Left colon (tissue), 2 donors: Measurements from ENCODE around the gene SIM2. TPM values are rescaled to one million over a fixed set of nuclear protein-coding genes. Genes with fewer than 3 reads are reported as not detected.

ENCODE experiments used
- ATAC-seq: fragments of 200-7000 bp; cut with Tn5 transposase; one replicate; pipeline ENCODE4 v1.9.1; 2020; ENCODE audit warnings: mild to moderate bottlenecking, moderate library complexity
- DNase-seq, 2 donors: peaks; one replicate each; pipeline ENCODE4 v3.0.0-alpha.2; 2020
- intact Hi-C, 2 donors: fragments of 100-400 bp; cut with DNase I in 1 of 2; cut with micrococcal nuclease in 1 of 2; formaldehyde crosslinking; loops; one replicate each; pipeline versions ENCODE4 v1.11.2 to v1.14.0; 2022; cut with DNase I, micrococcal nuclease
- total RNA-seq, 2 donors: library from RNA; stranded (reverse); fragmentation: NEBNext Ultra II Directional; extraction: Animal tissue kit (Norgen Biotek cat#: 25700); gene quantifications; one replicate each; pipeline ENCODE4 v1.2.1, GENCODE V29; 2021
- donor health status: DM: no; HTN: no; CAD: no.
- donor health status: DM: yes; HTN: yes; CAD: no.

The SIM2 gene
- total RNA-seq, 2 donors from 2014 or later = 0.34 TPM; not detected in 1

DNA sequence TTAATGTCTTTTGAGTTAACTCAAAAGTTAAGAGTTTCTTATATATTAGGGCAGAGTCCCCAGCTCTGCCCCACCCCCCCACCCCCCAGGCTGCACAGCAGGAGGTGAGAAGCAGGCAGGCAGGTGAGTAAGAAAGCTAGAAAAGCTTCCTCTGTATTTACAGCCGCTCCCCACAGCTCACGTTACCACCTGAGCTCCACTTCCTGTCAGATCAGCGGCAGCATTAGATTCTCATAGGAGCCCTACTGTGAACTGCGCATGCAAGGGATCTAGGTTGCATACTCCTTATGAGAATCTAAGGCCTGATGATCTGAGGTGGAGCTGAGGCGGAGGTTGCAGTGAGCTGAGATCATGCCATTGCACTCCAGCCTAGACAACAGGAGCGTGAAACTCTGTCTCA is 81.9 kb downstream of the SIM2 start:
- ATAC-seq = no peak
- intact Hi-C loops = no loop called here

GRCh38 chr21:36783612-36784374 is 84.9 kb downstream of the SIM2 start:
- intact Hi-C loops = no loop called here
- DNase-seq (no peak), ATAC-seq (no peak)

More for the DNA sequence above, 81.9 kb downstream of the SIM2 start:
- no peak for DNase-seq

GRCh38 chr21:36784947-36785346 is 86.0 kb downstream of the SIM2 start:
- intact Hi-C loops = no loop called here
- ATAC-seq (peak; percentile 45), DNase-seq (peak in 1 of 2 donors; percentile 32)

DNA sequence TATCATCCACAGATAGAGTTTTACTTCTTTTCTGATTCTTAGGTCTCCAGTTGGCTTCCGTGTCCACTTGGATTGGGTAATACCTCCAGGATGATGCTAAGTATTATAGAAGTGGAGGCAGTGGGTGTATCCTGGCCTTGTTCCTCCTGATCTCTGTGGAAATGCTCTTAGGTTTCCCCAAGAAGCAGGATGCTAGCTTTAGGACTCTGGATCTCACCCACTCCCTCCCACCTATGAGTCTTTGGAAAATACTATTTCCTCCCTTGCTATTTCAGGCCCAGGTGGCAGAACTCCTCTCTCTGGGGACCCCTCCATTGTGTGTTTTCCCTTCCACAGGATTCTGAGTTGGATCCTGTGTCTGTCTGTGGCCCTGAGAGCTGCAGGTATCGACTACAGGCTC is 86.7 kb downstream of the SIM2 start:
- DNase-seq (no peak), ATAC-seq (no peak)
- intact Hi-C loops = no loop called here

- DNase-seq (no peak), ATAC-seq (no peak)
- intact Hi-C loops = no loop called here
Measured at GRCh38 chr21:36786186-36786585, 87.3 kb downstream of the SIM2 start.

DNA sequence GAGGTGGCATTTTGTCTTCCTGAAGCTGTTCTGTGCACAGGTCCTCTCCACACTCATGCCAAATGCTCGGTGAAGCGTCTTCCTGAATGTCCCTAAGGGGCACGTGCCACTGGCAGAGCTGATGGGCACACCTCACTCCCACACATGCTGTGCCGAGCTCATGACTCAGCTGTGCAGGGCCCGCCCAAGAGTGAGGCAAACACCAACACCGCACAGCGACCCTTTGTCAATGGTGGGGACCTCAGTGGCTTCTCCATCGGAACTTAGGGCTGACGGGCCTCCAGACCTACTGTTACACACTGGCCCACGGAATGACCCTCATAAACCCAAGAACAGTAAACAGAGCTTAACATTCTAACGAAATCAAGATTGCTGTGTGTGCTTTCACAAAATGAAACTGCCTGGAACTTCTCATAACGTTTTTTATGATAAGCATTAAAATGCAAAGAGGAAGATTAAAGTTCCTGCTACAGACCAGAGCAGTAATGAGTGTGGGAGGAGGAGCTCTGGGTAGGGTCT is 89.3 kb downstream of the SIM2 start:
- ATAC-seq = peak; percentile 92

GRCh38 chr21:36790616-36791015 is 91.7 kb downstream of the SIM2 start:
- ATAC-seq (no peak), DNase-seq (no peak)
- intact Hi-C loops = no loop called here

More for the DNA sequence above, 89.3 kb downstream of the SIM2 start:
- peak; percentile 70 to 82 for DNase-seq
- intact Hi-C loops = no loop called here

GRCh38 chr21:36791180-36791579 is 92.3 kb downstream of the SIM2 start:
- intact Hi-C loops = no loop called here
- no peak for ATAC-seq

DNA sequence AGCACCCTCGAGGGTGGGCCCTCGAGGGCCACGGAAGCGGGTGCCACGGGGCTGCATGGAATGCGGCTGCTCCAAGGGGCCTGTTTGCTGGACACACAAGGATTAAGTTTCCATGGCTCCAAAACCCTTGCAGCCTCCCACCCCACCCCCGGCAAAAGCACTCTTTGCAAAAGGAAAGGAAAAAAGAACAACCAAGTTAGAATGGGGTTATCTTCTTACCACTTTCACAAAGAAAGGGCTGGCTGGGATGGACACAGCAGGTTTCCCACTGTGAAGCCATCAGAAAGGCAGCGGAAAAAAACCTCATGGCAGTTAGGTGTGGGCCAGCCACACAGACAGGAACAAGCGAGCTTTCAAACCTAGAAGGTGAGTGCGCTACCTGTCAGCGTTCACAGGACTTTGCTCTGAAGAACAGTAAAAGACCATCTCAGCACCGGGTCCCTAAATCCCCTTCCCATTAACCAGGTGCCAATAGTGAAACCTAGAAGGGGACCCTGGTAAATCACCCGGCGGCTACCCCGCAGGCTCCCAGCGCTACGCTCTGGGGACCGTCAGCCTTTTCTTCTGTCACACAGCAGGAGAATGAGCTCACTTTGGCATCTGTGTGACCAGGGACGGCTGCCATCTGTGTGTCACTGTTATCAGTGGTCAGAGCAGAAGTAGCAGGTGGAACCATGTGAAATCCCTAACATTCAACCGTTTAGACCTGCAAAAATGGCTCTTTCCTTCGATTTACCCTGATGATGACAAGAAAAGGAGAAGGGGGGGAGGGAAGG is 93.0 kb downstream of the SIM2 start:
- no peak for DNase-seq
- intact Hi-C loops = no loop called here
- no peak for ATAC-seq

More at GRCh38 chr21:36791180-36791579, 92.3 kb downstream of the SIM2 start:
- no peak for DNase-seq

DNA sequence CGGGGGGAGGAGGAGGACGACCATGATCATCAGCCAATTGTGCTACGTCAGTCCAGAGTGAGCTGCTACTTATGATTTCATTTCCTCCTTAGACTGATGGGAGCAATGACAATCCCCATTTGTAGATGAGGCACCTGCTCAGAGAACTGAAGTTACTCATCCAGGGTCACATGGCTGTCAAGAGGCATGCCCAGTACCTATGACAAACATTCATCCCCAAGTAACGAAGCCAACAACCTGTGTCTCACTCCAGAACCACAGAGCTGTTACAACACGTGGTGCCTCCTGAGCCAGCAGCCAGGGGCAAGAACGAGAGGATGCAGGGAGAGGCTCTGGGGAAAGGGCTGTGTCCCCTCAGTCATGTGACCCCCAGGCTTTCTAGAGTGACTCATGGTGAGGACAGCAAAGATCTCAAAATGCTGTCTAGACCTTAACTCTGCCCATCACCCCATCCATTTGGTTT is 93.6 kb downstream of the SIM2 start:
- intact Hi-C loops = no loop called here
- no peak for DNase-seq
- ATAC-seq = no peak

DNA sequence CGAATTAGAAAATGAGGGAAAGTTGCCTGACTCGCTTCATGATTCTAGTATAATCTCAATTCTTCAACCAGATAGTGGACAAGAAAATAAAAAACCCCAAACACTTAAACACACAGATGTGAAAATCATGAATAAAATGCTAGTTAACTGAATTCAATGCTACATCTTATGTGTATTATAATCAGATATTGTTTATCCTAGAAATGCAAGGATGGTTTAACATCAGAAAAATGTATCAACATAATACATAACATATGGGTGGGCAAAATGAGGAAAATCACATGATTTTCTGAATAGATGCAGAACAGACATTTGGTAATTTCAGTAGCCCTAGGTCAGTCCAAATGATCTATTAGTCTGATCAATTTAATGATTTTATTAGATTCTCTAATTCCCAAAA is 97.2 kb downstream of the SIM2 start:
- intact Hi-C loops = no loop called here
- no peak for DNase-seq
- no peak for ATAC-seq

DNA sequence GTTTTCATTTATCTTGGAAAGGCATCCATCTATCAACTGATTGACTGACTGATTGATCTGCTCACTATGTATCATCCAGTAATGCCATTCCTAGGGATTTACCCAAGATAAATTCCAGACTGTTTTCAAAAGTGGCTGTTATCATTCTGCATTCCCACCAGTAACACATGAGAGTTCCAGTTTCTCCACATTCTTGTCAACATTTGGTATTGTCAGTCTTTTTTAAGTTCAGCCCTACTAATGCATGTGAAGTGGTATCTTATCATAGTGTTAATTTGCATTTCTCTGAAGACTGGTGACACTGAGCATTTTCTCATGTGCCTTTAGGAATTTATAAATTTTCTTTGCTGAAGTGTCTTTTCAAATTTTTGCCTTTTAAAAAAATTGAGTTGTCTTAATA is 99.6 kb downstream of the SIM2 start:
- ATAC-seq = no peak
- no peak for DNase-seq
- intact Hi-C loops = no loop called here

Other genes starting within 250 kb of the SIM2 start
- gene CLDN14, start 219.0 kb upstream of the SIM2 start, total RNA-seq = under 1 TPM; 0.20 to 0.37 TPM